K562 (cell line): ENCODE measurements around the gene MRPL58. TPM values are rescaled to one million over a fixed set of nuclear protein-coding genes. Genes with fewer than 3 reads are reported as not detected.
A peak's percentile ranks its signal among the peaks of the same experiment; 100 is the strongest.

Experiments used
- ATAC-seq: fragments of 200-7000 bp; cut with Tn5 transposase; 3 replicates; pipeline ENCODE4 v1.9.1; 2020; ENCODE audit warnings: moderate library complexity
- BruUV-seq: library from RNA; stranded (reverse); fragments of 400-500 nt; replicated peaks from 2 replicates; lab custom pipeline; 2021; lab: Mats Ljungman, UMichigan
- CTCF ChIA-PET: fragments of 300-600 bp; formaldehyde crosslinking; extraction: SDS; loops from one replicate; lab custom pipeline; 2021; ENCODE audit warnings: low intra/inter-chr PET ratio; lab: Yijun Ruan, JAX
- POLR2A ChIA-PET: fragments of 300-600, 350-650 bp; sonication (Branson Sonifier 250); formaldehyde crosslinking; extraction: SDS; loops from one replicate; lab custom pipeline; 2021; ENCODE audit warnings: antibody characterized with exemption, inconsistent platforms; lab: Yijun Ruan, JAX
- DNase-seq, 4 experiments: peaks; one replicate each; pipeline versions ENCODE4 v3.0.0 to v3.0.0-alpha.2; 2011 to 2018; ENCODE audit warnings: low spot score in 3 of 4, mixed read lengths in 3 of 4; ENCODE audit errors: extremely low read depth in 1 of 4
- FAIRE-seq: peaks from 2 replicates; lab custom pipeline; 2011; peaks lifted over from hg19 to GRCh38; lab: Jason Lieb, UNC
- H2AFZ ChIP-seq: 2 replicates; pipeline ENCODE4 v1.6.0; 2011; ENCODE audit warnings: low read depth, low read length, control low read depth, inconsistent platforms
- H3K27ac ChIP-seq: fragments of 200-600 bp; 3 replicates; pipeline ENCODE4 v1.8.0; 2011; ENCODE audit warnings: low read depth, mild to moderate bottlenecking, control low read depth, inconsistent platforms, low read length, moderate library complexity, mixed read lengths; ENCODE audit errors: extremely low read depth
- H3K27me3 ChIP-seq, 2 experiments: fragments of 300-600 bp in 1 of 2; 2 replicates in 1 of 2; 3 replicates in 1 of 2; pipeline versions ENCODE4 v1.6.0 to v1.8.0; 2011; ENCODE audit warnings: inconsistent platforms in 2 of 2, low read length in 2 of 2, mild to moderate bottlenecking in 1 of 2, mixed read lengths in 1 of 2, moderate library complexity in 1 of 2; ENCODE audit not compliant: control insufficient read depth in 2 of 2, insufficient read depth in 2 of 2
- H3K36me3 ChIP-seq: fragments of 300-600 bp; 3 replicates; pipeline ENCODE4 v1.8.0; 2011; ENCODE audit warnings: mild to moderate bottlenecking, low read length, inconsistent platforms; ENCODE audit not compliant: control insufficient read depth, insufficient read depth
- H3K4me1 ChIP-seq, 2 experiments: fragments of 200-600 bp in 1 of 2; replicated peaks in 1 of 2; 2 replicates in 1 of 2; 3 replicates in 1 of 2; pipeline versions ENCODE4 v1.5.1 to v1.8.0; 2011; ENCODE audit warnings: inconsistent platforms in 2 of 2, low read length in 2 of 2, mild to moderate bottlenecking in 1 of 2, mixed read lengths in 1 of 2, moderate library complexity in 1 of 2; ENCODE audit not compliant: control insufficient read depth in 2 of 2, insufficient read depth in 2 of 2
- H3K4me2 ChIP-seq: 2 replicates; pipeline ENCODE4 v1.6.1; 2011; ENCODE audit warnings: low read length, control low read depth, inconsistent platforms, mixed read lengths; ENCODE audit not compliant: insufficient read depth
- H3K4me3 ChIP-seq: fragments of 200-600 bp; sonication (generic), shearing (Covaris generic); 2 replicates; pipeline ENCODE4 v1.5.1; 2016; ENCODE audit warnings: control low read depth, inconsistent platforms
- H3K79me2 ChIP-seq: fragments of 200-600 bp; 3 replicates; pipeline ENCODE4 v1.8.0; 2011; ENCODE audit warnings: low read length, inconsistent platforms; ENCODE audit not compliant: control insufficient read depth, insufficient read depth
- H3K9ac ChIP-seq, 2 experiments: 2 replicates each; pipeline versions ENCODE4 v1.6.0 to v1.6.1; 2011; ENCODE audit warnings: low read depth in 2 of 2, low read length in 2 of 2, control low read depth in 1 of 2, inconsistent platforms in 1 of 2, mild to moderate bottlenecking in 1 of 2, mixed read lengths in 1 of 2; ENCODE audit not compliant: insufficient read depth in 1 of 2
- H3K9me1 ChIP-seq: one replicate; pipeline ENCODE4 v1.6.0; 2011; ENCODE audit warnings: inconsistent platforms, mild to moderate bottlenecking, low read length, moderate library complexity; ENCODE audit not compliant: control insufficient read depth, insufficient read depth
- H3K9me3 ChIP-seq: replicated peaks from 2 replicates; pipeline ENCODE4 v1.5.1; 2011; ENCODE audit warnings: low read depth, low read length, inconsistent platforms; ENCODE audit not compliant: control insufficient read depth, insufficient read depth
- H4K20me1 ChIP-seq: replicated peaks from 2 replicates; pipeline ENCODE4 v1.6.1; 2011; ENCODE audit warnings: low read length, inconsistent platforms, mixed read lengths; ENCODE audit not compliant: control insufficient read depth, insufficient read depth
- EP400 ChIP-seq: fragments of 450-650 bp; IDR thresholded peaks from 2 replicates; pipeline ENCODE4 v1.6.1; 2017; ENCODE audit warnings: antibody characterized with exemption, mild to moderate bottlenecking, moderate library complexity
- FOXK1 ChIP-seq: sonication (generic); formaldehyde crosslinking; IDR thresholded peaks from 2 replicates; pipeline ENCODE4 v1.8.0; 2022; ENCODE audit warnings: missing genetic modification reagents, mild to moderate bottlenecking, borderline replicate concordance
- HDAC8 ChIP-seq: fragments of 450-650 bp; IDR thresholded peaks from 2 replicates; pipeline ENCODE4 v1.6.1; 2016; ENCODE audit warnings: mild to moderate bottlenecking, missing genetic modification characterization, moderate library complexity, missing compliant biosample characterization
- HNRNPLL ChIP-seq: fragments of 200-400 bp; formaldehyde crosslinking; IDR thresholded peaks from 2 replicates; pipeline ENCODE4 v1.6.1; 2017; ENCODE audit warnings: low read length, low read depth, mild to moderate bottlenecking; ENCODE audit not compliant: poor library complexity, severe bottlenecking
- MGA ChIP-seq: fragments of 450-650 bp; IDR thresholded peaks from 2 replicates; pipeline ENCODE4 v1.6.1; 2016; ENCODE audit warnings: mild to moderate bottlenecking, moderate library complexity
- PHF21A ChIP-seq: fragments of 450-650 bp; IDR thresholded peaks from 2 replicates; pipeline ENCODE4 v1.6.1; 2017; ENCODE audit warnings: low read depth, borderline replicate concordance
- SLC30A9 ChIP-seq: fragments of 250-450 bp; sonication (Bioruptor Pico); IDR thresholded peaks from 2 replicates; pipeline ENCODE4 v1.8.0; 2022; ENCODE audit warnings: mild to moderate bottlenecking, moderate library complexity
- ZFP91 ChIP-seq: sonication (generic); formaldehyde crosslinking; IDR thresholded peaks from 2 replicates; pipeline ENCODE4 v1.8.0; 2022; ENCODE audit warnings: mild to moderate bottlenecking, missing genetic modification reagents
- ZNF239 ChIP-seq: fragments of 250-450 bp; sonication (Bioruptor Pico); IDR thresholded peaks from 2 replicates; pipeline ENCODE4 v1.4.0; 2020; ENCODE audit warnings: mild to moderate bottlenecking
- WGBS: fragments of 100-300 bp; shearing (Covaris generic); methylation state at CpG from one replicate; pipeline ENCODE4 v1.1.6; 2016; ENCODE audit warnings: low coverage, mixed read lengths; ENCODE audit not compliant: insufficient coverage; ENCODE audit errors: missing lambda C conversion rate; 5-methylcytosine and 5-hydroxymethylcytosine counted together
- in situ Hi-C: fragments of 300-500 bp; cut with MboI; formaldehyde crosslinking; loops from 4 replicates; pipeline ENCODE4 v1.15.0; 2018; ENCODE audit warnings: inconsistent platforms, mixed read lengths
- intact Hi-C: fragments of 100-400 bp; cut with micrococcal nuclease; formaldehyde crosslinking; loops from 2 replicates; pipeline ENCODE4 v1.14.2; 2022
- polyA plus RNA-seq, 8 experiments: library from polyadenylated mRNA; depleted of rRNA in 4 of 8; stranded (reverse) in 5 of 8; unstranded in 3 of 8; fragments of >200 nt; fragmentation: Nextera tagmentation in 2 of 8; fragmentation: Illumina TruSeq in 1 of 8; extraction: Ambion mirVana in 2 of 8; extraction: Trizol in 1 of 8; gene quantifications; 2 replicates each; pipeline versions ENCODE4 v1.2.1 to v1.2.3, GENCODE V29; 2011 to 2014; ENCODE audit warnings: inconsistent platforms in 1 of 8, missing spikeins in 1 of 8
- total RNA-seq, 7 experiments: library from RNA; depleted of rRNA in 6 of 7; stranded (reverse); fragments of >200 nt in 6 of 7; fragmentation: Illumina TruSeq in 2 of 7; extraction: Trizol in 2 of 7; gene quantifications; 2 replicates each; pipeline versions ENCODE4 v1.2.1 to v1.2.3, GENCODE V29; 2011 to 2021; ENCODE audit warnings: low replicate concordance in 1 of 7

Gene MRPL58
- total and polyA plus RNA-seq, 9 of the 15 experiments (the other 6 are each of a cell fraction or from before 2014, with no cell fraction given): 30.8 to 107 (median 72.4) TPM

GRCh38 chr17:75044716-75045115, 32.2 kb downstream of the MRPL58 start:
- Histone ChIP-seq H3K27me3 (no peaks in the 10 kb centered on the region), H3K4me1 (peaks cover 11 to 15% of the 10 kb centered on the region in 2 experiments), H3K4me3 (no peak overlapping the region), H3K27ac (peak overlapping the region; percentile 10; the same call in 1 of the 3 replicates), H4K20me1 (no peaks in the 10 kb centered on the region; the same call in 1 of the 2 replicates), H3K79me2 (peaks cover 45% of the 10 kb centered on the region), H2AFZ (no peak overlapping the region), H3K9me1 (no peaks in the 10 kb centered on the region), H3K9ac (no peak overlapping the region), H3K9me3 (no peaks in the 10 kb centered on the region), H3K4me2 (no peak overlapping the region), H3K36me3 (peaks cover 42% of the 10 kb centered on the region)
- CTCF ChIA-PET: no interaction called here
- FAIRE-seq: no peak
- intact Hi-C loops: no loop called here
- DNase-seq: no peak
- no peak for ATAC-seq
- WGBS: 93% methylated on average over 7 of the region's 7 CpGs
- no TSS peak for BruUV-seq
- in situ Hi-C loops: no loop called here
- POLR2A ChIA-PET: interaction anchor here (0.6 kb wide), 2 partner anchors 61 to 127 kb away, joined by 3 read pairs; no protein-coding TSS in a partner anchor
- TF ChIP-seq SLC30A9 (CRISPR knock-in tag) (no peak), ZFP91 (no peak), PHF21A (no peak), ZNF239 (no peak), MGA (no peak), FOXK1 (CRISPR knock-in tag) (no peak), HDAC8 (tag) (no peak), HNRNPLL (no peak), EP400 (no peak)
